Measurements from ENCODE around the gene KANK2. TPM values are rescaled to one million over a fixed set of nuclear protein-coding genes. Genes with fewer than 3 reads are reported as not detected.
A peak's percentile ranks its signal among the peaks of the same experiment; 100 is the strongest.

Gene KANK2
- total and polyA plus RNA-seq, 2 experiments from 2014 or later: 15.9 to 65.4 TPM

DNA sequence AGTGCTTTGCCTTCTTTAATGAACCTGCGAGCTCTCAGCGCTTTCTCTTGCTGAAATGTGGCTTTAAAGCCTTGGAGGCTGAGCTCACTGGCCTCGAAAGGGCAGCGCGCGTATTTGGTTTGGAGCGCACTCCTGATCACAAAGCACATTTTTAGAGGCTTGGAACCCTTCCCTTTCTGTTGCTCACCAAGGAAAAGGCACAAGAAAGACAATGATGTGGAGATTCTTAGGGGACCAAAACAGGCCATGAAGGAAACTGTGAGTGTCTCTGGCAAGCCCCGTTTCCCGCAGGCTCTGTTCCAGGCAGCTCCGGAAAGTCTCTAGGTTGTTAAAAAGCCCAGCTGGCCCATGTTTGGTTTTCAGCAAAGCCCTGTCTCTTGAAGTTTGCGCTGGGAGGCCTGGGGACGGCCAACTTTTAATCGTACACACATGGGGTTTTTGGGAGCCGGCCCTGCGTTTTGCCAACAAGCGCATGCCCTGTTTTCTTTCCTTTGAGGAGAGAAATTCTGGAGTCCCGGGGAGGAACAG lies 32.4 kb downstream of the KANK2 start (continued):
- TF ChIP-seq, protein P1, sequence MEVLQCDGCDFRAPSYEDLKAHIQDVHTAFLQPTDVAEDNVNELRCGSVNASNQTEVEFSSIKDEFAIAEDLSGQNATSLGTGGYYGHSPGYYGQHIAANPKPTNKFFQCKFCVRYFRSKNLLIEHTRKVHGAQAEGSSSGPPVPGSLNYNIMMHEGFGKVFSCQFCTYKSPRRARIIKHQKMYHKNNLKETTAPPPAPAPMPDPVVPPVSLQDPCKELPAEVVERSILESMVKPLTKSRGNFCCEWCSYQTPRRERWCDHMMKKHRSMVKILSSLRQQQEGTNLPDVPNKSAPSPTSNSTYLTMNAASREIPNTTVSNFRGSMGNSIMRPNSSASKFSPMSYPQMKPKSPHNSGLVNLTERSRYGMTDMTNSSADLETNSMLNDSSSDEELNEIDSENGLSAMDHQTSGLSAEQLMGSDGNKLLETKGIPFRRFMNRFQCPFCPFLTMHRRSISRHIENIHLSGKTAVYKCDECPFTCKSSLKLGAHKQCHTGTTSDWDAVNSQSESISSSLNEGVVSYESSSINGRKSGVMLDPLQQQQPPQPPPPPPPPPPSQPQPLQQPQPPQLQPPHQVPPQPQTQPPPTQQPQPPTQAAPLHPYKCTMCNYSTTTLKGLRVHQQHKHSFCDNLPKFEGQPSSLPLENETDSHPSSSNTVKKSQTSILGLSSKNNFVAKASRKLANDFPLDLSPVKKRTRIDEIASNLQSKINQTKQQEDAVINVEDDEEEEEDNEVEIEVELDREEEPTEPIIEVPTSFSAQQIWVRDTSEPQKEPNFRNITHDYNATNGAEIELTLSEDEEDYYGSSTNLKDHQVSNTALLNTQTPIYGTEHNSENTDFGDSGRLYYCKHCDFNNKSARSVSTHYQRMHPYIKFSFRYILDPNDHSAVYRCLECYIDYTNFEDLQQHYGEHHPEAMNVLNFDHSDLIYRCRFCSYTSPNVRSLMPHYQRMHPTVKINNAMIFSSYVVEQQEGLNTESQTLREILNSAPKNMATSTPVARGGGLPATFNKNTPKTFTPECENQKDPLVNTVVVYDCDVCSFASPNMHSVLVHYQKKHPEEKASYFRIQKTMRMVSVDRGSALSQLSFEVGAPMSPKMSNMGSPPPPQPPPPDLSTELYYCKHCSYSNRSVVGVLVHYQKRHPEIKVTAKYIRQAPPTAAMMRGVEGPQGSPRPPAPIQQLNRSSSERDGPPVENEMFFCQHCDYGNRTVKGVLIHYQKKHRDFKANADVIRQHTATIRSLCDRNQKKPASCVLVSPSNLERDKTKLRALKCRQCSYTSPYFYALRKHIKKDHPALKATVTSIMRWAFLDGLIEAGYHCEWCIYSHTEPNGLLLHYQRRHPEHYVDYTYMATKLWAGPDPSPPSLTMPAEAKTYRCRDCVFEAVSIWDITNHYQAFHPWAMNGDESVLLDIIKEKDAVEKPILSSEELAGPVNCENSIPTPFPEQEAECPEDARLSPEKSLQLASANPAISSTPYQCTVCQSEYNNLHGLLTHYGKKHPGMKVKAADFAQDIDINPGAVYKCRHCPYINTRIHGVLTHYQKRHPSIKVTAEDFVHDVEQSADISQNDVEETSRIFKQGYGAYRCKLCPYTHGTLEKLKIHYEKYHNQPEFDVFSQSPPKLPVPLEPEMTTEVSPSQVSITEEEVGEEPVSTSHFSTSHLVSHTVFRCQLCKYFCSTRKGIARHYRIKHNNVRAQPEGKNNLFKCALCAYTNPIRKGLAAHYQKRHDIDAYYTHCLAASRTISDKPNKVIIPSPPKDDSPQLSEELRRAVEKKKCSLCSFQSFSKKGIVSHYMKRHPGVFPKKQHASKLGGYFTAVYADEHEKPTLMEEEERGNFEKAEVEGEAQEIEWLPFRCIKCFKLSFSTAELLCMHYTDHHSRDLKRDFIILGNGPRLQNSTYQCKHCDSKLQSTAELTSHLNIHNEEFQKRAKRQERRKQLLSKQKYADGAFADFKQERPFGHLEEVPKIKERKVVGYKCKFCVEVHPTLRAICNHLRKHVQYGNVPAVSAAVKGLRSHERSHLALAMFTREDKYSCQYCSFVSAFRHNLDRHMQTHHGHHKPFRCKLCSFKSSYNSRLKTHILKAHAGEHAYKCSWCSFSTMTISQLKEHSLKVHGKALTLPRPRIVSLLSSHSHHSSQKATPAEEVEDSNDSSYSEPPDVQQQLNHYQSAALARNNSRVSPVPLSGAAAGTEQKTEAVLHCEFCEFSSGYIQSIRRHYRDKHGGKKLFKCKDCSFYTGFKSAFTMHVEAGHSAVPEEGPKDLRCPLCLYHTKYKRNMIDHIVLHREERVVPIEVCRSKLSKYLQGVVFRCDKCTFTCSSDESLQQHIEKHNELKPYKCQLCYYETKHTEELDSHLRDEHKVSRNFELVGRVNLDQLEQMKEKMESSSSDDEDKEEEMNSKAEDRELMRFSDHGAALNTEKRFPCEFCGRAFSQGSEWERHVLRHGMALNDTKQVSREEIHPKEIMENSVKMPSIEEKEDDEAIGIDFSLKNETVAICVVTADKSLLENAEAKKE (CRISPR knock-in tag; IDR thresholded peaks at IDR 0.05): no peak
- TF ChIP-seq, protein P2, sequence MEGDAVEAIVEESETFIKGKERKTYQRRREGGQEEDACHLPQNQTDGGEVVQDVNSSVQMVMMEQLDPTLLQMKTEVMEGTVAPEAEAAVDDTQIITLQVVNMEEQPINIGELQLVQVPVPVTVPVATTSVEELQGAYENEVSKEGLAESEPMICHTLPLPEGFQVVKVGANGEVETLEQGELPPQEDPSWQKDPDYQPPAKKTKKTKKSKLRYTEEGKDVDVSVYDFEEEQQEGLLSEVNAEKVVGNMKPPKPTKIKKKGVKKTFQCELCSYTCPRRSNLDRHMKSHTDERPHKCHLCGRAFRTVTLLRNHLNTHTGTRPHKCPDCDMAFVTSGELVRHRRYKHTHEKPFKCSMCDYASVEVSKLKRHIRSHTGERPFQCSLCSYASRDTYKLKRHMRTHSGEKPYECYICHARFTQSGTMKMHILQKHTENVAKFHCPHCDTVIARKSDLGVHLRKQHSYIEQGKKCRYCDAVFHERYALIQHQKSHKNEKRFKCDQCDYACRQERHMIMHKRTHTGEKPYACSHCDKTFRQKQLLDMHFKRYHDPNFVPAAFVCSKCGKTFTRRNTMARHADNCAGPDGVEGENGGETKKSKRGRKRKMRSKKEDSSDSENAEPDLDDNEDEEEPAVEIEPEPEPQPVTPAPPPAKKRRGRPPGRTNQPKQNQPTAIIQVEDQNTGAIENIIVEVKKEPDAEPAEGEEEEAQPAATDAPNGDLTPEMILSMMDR (conservative IDR thresholded peaks at IDR 0.05; ENCODE audit: low read depth in 2 of 2): no peak

DNA sequence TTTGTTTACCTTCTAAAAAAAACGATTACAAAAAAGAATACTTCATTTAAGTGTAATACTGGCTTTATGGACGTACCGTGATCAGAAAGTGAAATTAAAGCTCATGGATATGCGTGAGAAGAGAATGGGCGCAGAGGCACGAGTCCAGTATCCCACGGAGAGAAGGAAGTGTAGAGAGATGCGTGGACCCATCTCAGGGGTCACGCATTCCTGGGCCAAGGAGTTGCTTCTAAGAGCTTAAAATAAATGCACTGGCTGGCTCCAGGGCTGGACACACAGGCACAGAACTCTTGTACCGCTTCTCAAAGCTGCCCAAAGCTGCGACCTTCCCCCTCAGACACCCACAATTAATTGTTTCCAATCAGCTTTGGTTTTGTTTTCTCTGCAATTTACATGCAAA lies 33.0 kb downstream of the KANK2 start:
- DNase-seq (ENCODE audit: low spot score) (no peak), ATAC-seq (no peak)
- Histone ChIP-seq H4K20me1 (replicated peaks; ENCODE audit: insufficient read depth) (no peaks in the 10 kb centered on the region), H3K27ac (ENCODE audit: low read depth) (peak overlapping the region; percentile 73; the same call in 1 of the 2 replicates), H3K27me3 (ENCODE audit: insufficient read depth) (no peaks in the 10 kb centered on the region), H3F3A (replicated peaks; ENCODE audit: low read depth) (peaks cover 9% of the 10 kb centered on the region; the same call in 1 of the 2 replicates), H3K36me3 (ENCODE audit: insufficient read depth) (0 out of 2 replicates have a peak, but pooled peaks cover 8% of the 10 kb centered on the region), H3K9me2 (ENCODE audit: insufficient read depth) (no peaks in the 10 kb centered on the region), H3K4me3 (no peak overlapping the region), H3K4me1 (ENCODE audit: insufficient read depth) (no peaks in the 10 kb centered on the region), H2AFZ (no peak overlapping the region), H3K4me2 (no peak overlapping the region), H3K79me2 (replicated peaks; ENCODE audit: insufficient read depth) (no peaks in the 10 kb centered on the region)
- H3K27me3 Mint-ChIP-seq (ENCODE audit: insufficient read depth, low read depth, poor library complexity): peaks cover 6% of the 10 kb centered on the region
- no peak overlapping the region for H3K27ac Mint-ChIP-seq
- H3K36me3 Mint-ChIP-seq (ENCODE audit: low read depth): peaks cover 20% of the 10 kb centered on the region
- H3K4me1 Mint-ChIP-seq: no peaks in the 10 kb centered on the region
- H3K9me3 Mint-ChIP-seq: no peaks in the 10 kb centered on the region
- H3K4me3 Mint-ChIP-seq: no peak overlapping the region
- TF ChIP-seq POLR2AphosphoS5 (IDR thresholded peaks at IDR 0.05; ENCODE audit: low read depth) (no peak), CREB1 (CRISPR knock-in tag; IDR thresholded peaks at IDR 0.05; ENCODE audit: low read depth) (no peak), STAT1 (IDR thresholded peaks at IDR 0.05; ENCODE audit: unreplicated experiment) (no peak), ZNF331 (CRISPR knock-in tag; IDR thresholded peaks at IDR 0.05; ENCODE audit: low read depth) (no peak)
- TF ChIP-seq, protein P2 (conservative IDR thresholded peaks at IDR 0.05; ENCODE audit: low read depth in 2 of 2): no peak

Data from GM23338 (cell line).